K562 (cell line): ENCODE results near the gene HMGCL. TPM values are rescaled to one million over a fixed set of nuclear protein-coding genes. Genes with fewer than 3 reads are reported as not detected.
A peak's percentile ranks its signal among the peaks of the same experiment; 100 is the strongest.

Experiments used
- ARID2 ChIP-seq: fragments of 450-650 bp; IDR thresholded peaks from 2 replicates; pipeline ENCODE4 v1.6.1; 2017; ENCODE audit warnings: antibody characterized with exemption, mild to moderate bottlenecking
- ATF1 ChIP-seq, 2 experiments: fragments of 450-650 bp in 1 of 2; IDR thresholded peaks; 2 replicates each; pipeline ENCODE4 v1.6.1; 2016; ENCODE audit warnings: missing compliant biosample characterization in 1 of 2, missing genetic modification characterization in 1 of 2
- CCAR2 ChIP-seq: fragments of 200-400 bp; formaldehyde crosslinking; IDR thresholded peaks from 2 replicates; pipeline ENCODE4 v1.6.1; 2017; ENCODE audit warnings: mild to moderate bottlenecking, low read depth, low read length
- CSDE1 ChIP-seq, 2 experiments: fragments of 450-650 bp; IDR thresholded peaks; 2 replicates each; pipeline ENCODE4 v1.6.1; 2016; ENCODE audit warnings: mild to moderate bottlenecking in 1 of 2
- ERF ChIP-seq: fragments of 450-650 bp; formaldehyde crosslinking; IDR thresholded peaks from 2 replicates; pipeline ENCODE4 v1.4.0; 2020; ENCODE audit warnings: mild to moderate bottlenecking, mixed read lengths
- HDAC2 ChIP-seq: fragments of 450-650 bp; IDR thresholded peaks from 2 replicates; pipeline ENCODE4 v1.6.1; 2016; ENCODE audit warnings: mild to moderate bottlenecking
- MAFF ChIP-seq: IDR thresholded peaks from 2 replicates; pipeline ENCODE4 v1.6.1; 2012; ENCODE audit warnings: low read length, improper control_type of control experiment
- MAX ChIP-seq: sonication (generic); formaldehyde crosslinking; IDR thresholded peaks from 2 replicates; pipeline ENCODE4 v1.9.0; 2022; ENCODE audit warnings: mild to moderate bottlenecking, missing genetic modification reagents
- MLLT1 ChIP-seq, 2 experiments: fragments of 450-650 bp; IDR thresholded peaks; 2 replicates each; pipeline ENCODE4 v1.6.1; 2016
- MLX ChIP-seq, 2 experiments: fragments of 450-650 bp in 1 of 2; sonication (generic) in 1 of 2; formaldehyde crosslinking; conservative IDR thresholded peaks; 2 replicates each; pipeline versions ENCODE4 v1.4.0 to v1.8.1; 2020 to 2022; ENCODE audit warnings: mild to moderate bottlenecking in 1 of 2, missing genetic modification reagents in 1 of 2
- NFATC3 ChIP-seq: fragments of 450-650 bp; IDR thresholded peaks from 2 replicates; pipeline ENCODE4 v1.6.1; 2017; ENCODE audit warnings: mild to moderate bottlenecking
- PHB2 ChIP-seq: fragments of 450-650 bp; IDR thresholded peaks from 2 replicates; pipeline ENCODE4 v1.6.1; 2017; ENCODE audit warnings: low read depth
- THAP7 ChIP-seq: fragments of 250-450 bp; sonication (Bioruptor Pico); IDR thresholded peaks from 2 replicates; pipeline ENCODE4 v1.5.0; 2021
- ZBTB26 ChIP-seq: fragments of 450-650 bp; formaldehyde crosslinking; IDR thresholded peaks from 2 replicates; pipeline ENCODE4 v1.4.0; 2022; ENCODE audit warnings: missing genetic modification characterization
- ZHX1 ChIP-seq: fragments of 150-350 bp; conservative IDR thresholded peaks from 2 replicates; pipeline ENCODE4 v1.6.1; 2014; ENCODE audit warnings: low read length
- ZNF311 ChIP-seq: fragments of 250-450 bp; sonication (Bioruptor Pico); IDR thresholded peaks from 2 replicates; pipeline ENCODE4 v1.4.0; 2020; ENCODE audit warnings: mild to moderate bottlenecking, moderate library complexity
- ZNF384 ChIP-seq: IDR thresholded peaks from 2 replicates; pipeline ENCODE4 v1.6.1; 2012; ENCODE audit warnings: low read depth, low read length, improper control_type of control experiment
- ZNF639 ChIP-seq, 2 experiments: fragments of 200-800 bp in 1 of 2; sonication (Bioruptor generic) in 1 of 2; sonication (generic) in 1 of 2; formaldehyde crosslinking in 1 of 2; IDR thresholded peaks in 1 of 2; conservative IDR thresholded peaks in 1 of 2; 2 replicates each; pipeline versions ENCODE4 v1.5.0 to v1.6.1; 2016 to 2020; ENCODE audit warnings: missing compliant biosample characterization in 1 of 2, missing genetic modification characterization in 1 of 2, missing genetic modification reagents in 1 of 2
- polyA plus RNA-seq, 8 experiments: library from polyadenylated mRNA; depleted of rRNA in 4 of 8; stranded (reverse) in 5 of 8; unstranded in 3 of 8; fragments of >200 nt; fragmentation: Nextera tagmentation in 2 of 8; fragmentation: Illumina TruSeq in 1 of 8; extraction: Ambion mirVana in 2 of 8; extraction: Trizol in 1 of 8; gene quantifications; 2 replicates each; pipeline versions ENCODE4 v1.2.1 to v1.2.3, GENCODE V29; 2011 to 2014; ENCODE audit warnings: inconsistent platforms in 1 of 8, missing spikeins in 1 of 8
- total RNA-seq, 7 experiments: library from RNA; depleted of rRNA in 6 of 7; stranded (reverse); fragments of >200 nt in 6 of 7; fragmentation: Illumina TruSeq in 2 of 7; extraction: Trizol in 2 of 7; gene quantifications; 2 replicates each; pipeline versions ENCODE4 v1.2.1 to v1.2.3, GENCODE V29; 2011 to 2021; ENCODE audit warnings: low replicate concordance in 1 of 7

HMGCL gene
- total and polyA plus RNA-seq, 9 of the 15 experiments (the other 6 are each of a cell fraction or from before 2014, with no cell fraction given), result 18.0 to 82.2 (median 24.2) TPM

- TF ChIP-seq MLX (CRISPR knock-in tag; conservative IDR thresholded peaks at IDR 0.05), result peak in 1 of 2 experiments; percentile 64; a peak in 2 of 4 replicates
- TF ChIP-seq PHB2, result no peak
- 0 out of 2 replicates have a peak, but pooled peaks have one; percentile 20 for TF ChIP-seq ATF1 (CRISPR knock-in tag; IDR thresholded peaks at IDR 0.05)
- peak; percentile 68 for TF ChIP-seq ATF1 (tag; IDR thresholded peaks at IDR 0.05)
- 0 out of 2 replicates have a peak, but pooled peaks have one; percentile 25 for TF ChIP-seq ZHX1
- TF ChIP-seq ZBTB26 (CRISPR knock-in tag), result peak; percentile 16; the same call in 1 of the 2 replicates
- 0 out of 2 replicates have a peak, but pooled peaks have one; percentile 40 for TF ChIP-seq MAX (CRISPR knock-in tag)
- no peak for TF ChIP-seq THAP7 (CRISPR knock-in tag)
- no peak for TF ChIP-seq ZNF311 (CRISPR knock-in tag)
- TF ChIP-seq MAFF, result no peak
- TF ChIP-seq NFATC3, result no peak
- TF ChIP-seq MLLT1 (IDR thresholded peaks at IDR 0.05), result no peak
- TF ChIP-seq CSDE1 (IDR thresholded peaks at IDR 0.05), result no peak
- TF ChIP-seq HDAC2, result peak; percentile 55; the same call in 1 of the 2 replicates
- TF ChIP-seq ZNF384, result peak; percentile 3; the same call in 1 of the 2 replicates
- peak in 1 of 2 experiments; percentile 64; a peak in 1 of 4 replicates for TF ChIP-seq ZNF639 (CRISPR knock-in tag; conservative IDR thresholded peaks at IDR 0.05 in 1 of 2, IDR thresholded peaks at IDR 0.05 in 1 of 2)
- no peak for TF ChIP-seq CCAR2
- no peak for TF ChIP-seq ARID2
- TF ChIP-seq ERF (CRISPR knock-in tag), result no peak
These were observed at the start of gene HMGCL (continued) for GRCh38 chr1:23825076-23825761.
